A673 (cell line): ENCODE results near the gene ERGIC3. TPM values are rescaled to one million over a fixed set of nuclear protein-coding genes. Genes with fewer than 3 reads are reported as not detected.

Experiments
- BruUV-seq: library from RNA; stranded (reverse); fragments of 400-500 nt; replicated peaks from 2 replicates; lab custom pipeline; 2021; lab: Mats Ljungman, UMichigan
- CTCF ChIA-PET: fragments of 300-600 bp; sonication (Branson Sonifier 250); formaldehyde crosslinking; loops from one replicate; lab custom pipeline; 2022; ENCODE audit warnings: antibody characterized with exemption; lab: Charles Lee
- POLR2A ChIA-PET: fragments of 300-600 bp; sonication (Branson Sonifier 250); formaldehyde crosslinking; loops from one replicate; lab custom pipeline; 2022; ENCODE audit warnings: antibody characterized with exemption; ENCODE audit not compliant: low non-redundant PET; lab: Charles Lee
- DNase-seq: peaks from one replicate; pipeline ENCODE4 v3.0.0-alpha.2; 2015; ENCODE audit warnings: low spot score
- H3K27ac ChIP-seq: fragments of 200-600 bp; sonication (generic); 2 replicates; pipeline ENCODE4 v1.5.1; 2016; ENCODE audit warnings: mixed run types, low read depth, mild to moderate bottlenecking, mixed read lengths, antibody characterized with exemption, low read length; ENCODE audit not compliant: poor library complexity, severe bottlenecking
- H3K27me3 ChIP-seq: fragments of 200-600 bp; sonication (generic); replicated peaks from 2 replicates; pipeline ENCODE4 v1.6.1; 2017; ENCODE audit warnings: mixed run types, low read depth, mild to moderate bottlenecking, mixed read lengths, antibody characterized with exemption, low read length; ENCODE audit not compliant: insufficient read depth, poor library complexity
- H3K36me3 ChIP-seq: fragments of 200-600 bp; sonication (generic); 2 replicates; pipeline ENCODE4 v1.6.1; 2016; ENCODE audit warnings: mixed run types, mild to moderate bottlenecking, mixed read lengths, antibody characterized with exemption, low read length; ENCODE audit not compliant: insufficient read depth, poor library complexity, severe bottlenecking
- H3K4me1 ChIP-seq: fragments of 200-600 bp; sonication (generic); 2 replicates; pipeline ENCODE4 v1.6.1; 2017; ENCODE audit warnings: mixed run types, mild to moderate bottlenecking, mixed read lengths, antibody characterized with exemption, low read length; ENCODE audit not compliant: insufficient read depth, poor library complexity, severe bottlenecking
- H3K4me3 ChIP-seq: fragments of 200-600 bp; sonication (generic); 2 replicates; pipeline ENCODE4 v1.5.1; 2016; ENCODE audit warnings: low read depth, mixed run types, mild to moderate bottlenecking, mixed read lengths, low read length; ENCODE audit not compliant: poor library complexity, severe bottlenecking
- H3K9me3 ChIP-seq: fragments of 200-600 bp; sonication (generic); 2 replicates; pipeline ENCODE4 v1.6.1; 2016; ENCODE audit warnings: mixed run types, low read depth, mild to moderate bottlenecking, mixed read lengths, antibody characterized with exemption, low read length; ENCODE audit not compliant: poor library complexity, severe bottlenecking
- CTCF ChIP-seq: fragments of 300-800, 200-600 bp; sonication (generic); conservative IDR thresholded peaks from 2 replicates; pipeline ENCODE4 v1.5.1; 2017; ENCODE audit warnings: low read depth, mild to moderate bottlenecking, antibody characterized with exemption, low read length, moderate library complexity, mixed read lengths
- EZH2 ChIP-seq: fragments of 200-600 bp; sonication (generic); IDR thresholded peaks from 2 replicates; pipeline ENCODE4 v1.6.1; 2017; ENCODE audit warnings: borderline replicate concordance, low read depth, mild to moderate bottlenecking, mixed read lengths, antibody characterized with exemption, low read length; ENCODE audit not compliant: poor library complexity, severe bottlenecking
- intact Hi-C: fragments of 100-400 bp; cut with micrococcal nuclease; formaldehyde crosslinking; loops from one replicate; pipeline ENCODE4 v1.10.0; 2022; ENCODE audit not compliant: unreplicated experiment
- total RNA-seq: library from RNA; stranded (reverse); gene quantifications from 2 replicates; pipeline ENCODE4 v1.2.3, GENCODE V29; 2021

Gene ERGIC3
- total RNA-seq, 1 experiment from 2014 or later: 256 TPM

GRCh38 chr20:35599776-35600120 is 57.9 kb downstream of the ERGIC3 start:
- DNase-seq: no peak
- intact Hi-C loops: no loop called here
- Histone ChIP-seq H3K4me3 (no peak overlapping the region), H3K9me3 (no peaks in the 10 kb centered on the region), H3K4me1 (peaks cover 11% of the 10 kb centered on the region), H3K36me3 (no peaks in the 10 kb centered on the region), H3K27me3 (peaks cover 3% of the 10 kb centered on the region), H3K27ac (no peak overlapping the region)
- POLR2A ChIA-PET: no interaction called here
- CTCF ChIA-PET: no interaction called here
- TF ChIP-seq CTCF (no peak), EZH2 (no peak)
- BruUV-seq: no TSS peak

GRCh38 chr20:35600176-35600992 is 58.5 kb downstream of the ERGIC3 start:
- no peak for DNase-seq
- no TSS peak for BruUV-seq
- H3K4me1 ChIP-seq: peaks cover 11% of the 10 kb centered on the region
- intact Hi-C loops: no loop called here
- peak overlapping the region; percentile 42 for H3K4me3 ChIP-seq
- H3K9me3 ChIP-seq: no peaks in the 10 kb centered on the region
- H3K27ac ChIP-seq: no peak overlapping the region
- H3K36me3 ChIP-seq: no peaks in the 10 kb centered on the region
- peaks cover 3% of the 10 kb centered on the region for H3K27me3 ChIP-seq
- ChIA-PET POLR2A (interaction anchor here (0.5 kb wide), 1 partner anchor 973 kb away, joined by 13 read pairs; the partner anchor contains the start of gene TGIF2), CTCF (no interaction called here)
- no peak for TF ChIP-seq CTCF

- H3K27me3 ChIP-seq: peaks cover 3% of the 10 kb centered on the region
- peaks cover 11% of the 10 kb centered on the region for H3K4me1 ChIP-seq
- no peaks in the 10 kb centered on the region for H3K36me3 ChIP-seq
- BruUV-seq: no TSS peak
- H3K9me3 ChIP-seq: no peaks in the 10 kb centered on the region
- peak; percentile 85 for DNase-seq
- TF ChIP-seq CTCF (peak; percentile 65), EZH2 (no peak)
- no peak overlapping the region for H3K27ac ChIP-seq
- CTCF ChIA-PET: interaction anchor here (0.6 to 1.0 kb wide), 3 partner anchors 98 to 352 kb away, joined by 3 to 4 read pairs (median 4); partner anchors contain the start of gene ROMO1
- intact Hi-C loops: no loop called here
- POLR2A ChIA-PET: interaction anchor here (0.5 to 0.7 kb wide), 2 partner anchors 286 to 972 kb away, joined by 3 to 13 read pairs; partner anchors contain the start of gene TGIF2
- peak overlapping the region; percentile 42 for H3K4me3 ChIP-seq
Observed at GRCh38 chr20:35600993-35601973, 59.4 kb downstream of the ERGIC3 start.
